ENCODE results near the gene MRFAP1L1.
"Not testable (repeated sequence)": the region's sequence is repeated elsewhere in the genome, so short reads cannot be mapped to it uniquely, and the experiment has no call there.

Gene MRFAP1L1

DNA sequence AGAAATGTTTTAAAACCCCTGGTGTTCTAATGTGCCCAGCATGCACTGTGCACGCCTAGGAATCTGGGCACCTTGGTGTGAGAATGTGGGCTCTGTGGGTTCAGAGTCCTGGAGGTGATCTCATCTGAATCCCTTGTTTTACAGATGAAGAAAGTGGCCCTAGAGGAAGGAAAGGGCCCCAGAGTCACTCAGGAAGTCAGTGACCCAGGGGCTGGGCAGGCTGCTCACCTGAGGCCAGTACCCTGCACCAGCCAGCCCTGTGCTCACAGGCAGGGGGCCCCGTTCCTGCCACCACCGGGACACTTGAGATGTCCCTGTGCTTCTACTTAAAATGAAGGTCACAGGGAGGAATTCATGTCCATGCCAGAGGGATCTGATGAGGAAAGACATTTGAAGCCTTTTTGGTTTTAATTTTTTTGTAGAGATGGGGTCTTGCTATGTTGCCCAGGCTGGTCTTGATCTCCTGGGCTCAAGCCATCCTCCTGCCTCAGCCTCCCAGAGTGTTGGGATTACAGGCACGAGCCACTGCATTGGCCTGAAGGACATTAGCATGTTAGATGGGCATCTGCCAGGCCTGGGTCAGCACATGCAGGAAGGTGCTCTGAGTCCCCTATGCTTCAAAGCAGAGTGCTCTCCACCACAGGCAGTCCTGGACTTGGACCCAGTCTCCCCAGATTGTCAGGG lies 23.4 kb downstream of the MRFAP1L1 start:
- peaks cover 24% of the 10 kb centered on the region for H3K4me1 ChIP-seq (ENCODE audit: control insufficient read depth, insufficient read depth, low read length)
- H3K4me3 ChIP-seq (ENCODE audit: low read depth, low read length): no peak overlapping the region
- no peak overlapping the region for H3K27ac ChIP-seq (ENCODE audit: low read depth, low read length)
- no peaks in the 10 kb centered on the region for H3K27me3 ChIP-seq (ENCODE audit: control insufficient read depth, insufficient read depth, low read length)
- no peaks in the 10 kb centered on the region for H3K36me3 ChIP-seq (ENCODE audit: control insufficient read depth, insufficient read depth, low read length)
- peaks cover 12% of the 10 kb centered on the region for H3K9me3 ChIP-seq (ENCODE audit: control insufficient read depth, insufficient read depth, low read depth, low read length)
- no peak overlapping the region for H3K9ac ChIP-seq (ENCODE audit: low read length)

DNA sequence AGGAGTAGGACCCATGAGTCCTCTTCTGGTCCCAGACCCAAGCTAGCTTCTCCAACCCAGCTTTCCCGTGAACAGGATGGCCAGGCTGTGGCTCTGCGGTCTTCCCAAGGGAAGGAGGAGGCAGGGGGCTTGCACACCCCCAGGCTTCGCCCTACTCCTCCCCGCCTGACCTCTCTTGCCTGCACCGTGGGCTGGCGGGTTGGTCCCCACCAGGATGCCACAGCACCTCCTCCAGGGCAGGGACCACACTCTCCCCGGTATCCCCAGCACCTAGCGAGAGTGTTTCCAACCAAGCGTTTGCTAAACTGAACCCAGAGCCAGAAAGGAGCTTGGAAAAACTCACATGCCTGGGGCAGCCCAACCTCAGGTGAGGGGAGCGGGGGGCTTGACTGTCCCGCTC lies 25.0 kb downstream of the MRFAP1L1 start:
- Histone ChIP-seq H3K36me3 (ENCODE audit: control insufficient read depth, insufficient read depth, low read length) (no peaks in the 10 kb centered on the region), H3K4me1 (ENCODE audit: control insufficient read depth, insufficient read depth, low read length) (peaks cover 16% of the 10 kb centered on the region), H3K27me3 (ENCODE audit: control insufficient read depth, insufficient read depth, low read length) (no peaks in the 10 kb centered on the region), H3K9ac (ENCODE audit: low read length) (no peak overlapping the region), H3K4me3 (ENCODE audit: low read depth, low read length) (no peak overlapping the region), H3K27ac (ENCODE audit: low read depth, low read length) (no peak overlapping the region), H3K9me3 (ENCODE audit: control insufficient read depth, insufficient read depth, low read depth, low read length) (peaks cover 12% of the 10 kb centered on the region)

GRCh38 chr4:6682862-6683590 lies 26.6 kb downstream of the MRFAP1L1 start:
- no peak overlapping the region for H3K9ac ChIP-seq (ENCODE audit: low read length)
- no peak overlapping the region for H3K27ac ChIP-seq (ENCODE audit: low read depth, low read length)
- no peaks in the 10 kb centered on the region for H3K4me1 ChIP-seq (ENCODE audit: control insufficient read depth, insufficient read depth, low read length)
- H3K4me3 ChIP-seq (ENCODE audit: low read depth, low read length): no peak overlapping the region
- peaks cover 12% of the 10 kb centered on the region for H3K9me3 ChIP-seq (ENCODE audit: control insufficient read depth, insufficient read depth, low read depth, low read length)
- no peaks in the 10 kb centered on the region for H3K27me3 ChIP-seq (ENCODE audit: control insufficient read depth, insufficient read depth, low read length)
- no peaks in the 10 kb centered on the region for H3K36me3 ChIP-seq (ENCODE audit: control insufficient read depth, insufficient read depth, low read length)

- H3K9ac ChIP-seq (ENCODE audit: low read length): no peak overlapping the region
- no peak overlapping the region for H3K27ac ChIP-seq (ENCODE audit: low read depth, low read length)
- no peaks in the 10 kb centered on the region for H3K27me3 ChIP-seq (ENCODE audit: control insufficient read depth, insufficient read depth, low read length)
- no peak overlapping the region for H3K4me3 ChIP-seq (ENCODE audit: low read depth, low read length)
- 0 out of 2 replicates have a peak, but pooled peaks cover 3% of the 10 kb centered on the region for H3K4me1 ChIP-seq (ENCODE audit: control insufficient read depth, insufficient read depth, low read length)
- no peaks in the 10 kb centered on the region for H3K9me3 ChIP-seq (ENCODE audit: control insufficient read depth, insufficient read depth, low read depth, low read length)
- H3K36me3 ChIP-seq (ENCODE audit: control insufficient read depth, insufficient read depth, low read length): peaks cover 11% of the 10 kb centered on the region
These were observed 28.5 kb downstream of the MRFAP1L1 start for GRCh38 chr4:6681191-6681590.

DNA sequence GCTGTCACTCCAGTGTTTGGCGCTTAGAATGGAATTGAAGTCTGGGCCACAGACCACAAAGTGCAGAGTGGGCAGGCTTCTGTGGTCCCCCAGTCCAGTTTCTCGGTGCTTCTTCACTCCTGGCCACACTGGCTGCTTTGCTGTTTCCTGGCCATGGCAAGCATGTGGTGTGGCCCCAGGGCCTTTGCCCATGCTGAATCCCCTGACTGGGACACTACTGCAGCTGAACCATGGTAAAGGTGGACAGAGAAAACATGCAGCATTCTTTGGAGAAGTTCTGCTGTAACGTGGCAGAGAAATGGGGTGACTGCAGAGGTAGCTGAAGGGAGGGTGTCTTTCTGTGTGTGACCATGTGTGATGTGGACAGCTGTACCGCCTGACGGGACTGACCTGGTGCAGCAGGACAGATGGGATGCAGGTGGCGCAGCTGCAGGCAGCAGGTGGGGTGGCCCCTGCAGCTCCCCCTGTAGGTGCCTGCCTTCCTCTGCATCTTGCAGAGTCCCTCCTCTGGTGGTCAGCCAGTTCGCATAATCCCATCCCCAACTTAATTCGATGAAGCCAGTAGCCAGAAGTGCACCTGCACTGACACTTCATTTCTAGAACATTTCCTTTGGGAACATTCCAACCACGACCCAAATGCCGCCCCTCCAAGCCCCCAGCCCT lies 29.2 kb downstream of the MRFAP1L1 start:
- H3K4me1 ChIP-seq (ENCODE audit: control insufficient read depth, insufficient read depth, low read length): peaks cover 8% of the 10 kb centered on the region
- no peak overlapping the region for H3K27ac ChIP-seq (ENCODE audit: low read depth, low read length)
- peaks cover 18% of the 10 kb centered on the region for H3K36me3 ChIP-seq (ENCODE audit: control insufficient read depth, insufficient read depth, low read length)
- no peaks in the 10 kb centered on the region for H3K9me3 ChIP-seq (ENCODE audit: control insufficient read depth, insufficient read depth, low read depth, low read length)
- no peak overlapping the region for H3K4me3 ChIP-seq (ENCODE audit: low read depth, low read length)
- no peak overlapping the region for H3K9ac ChIP-seq (ENCODE audit: low read length)
- H3K27me3 ChIP-seq (ENCODE audit: control insufficient read depth, insufficient read depth, low read length): no peaks in the 10 kb centered on the region

DNA sequence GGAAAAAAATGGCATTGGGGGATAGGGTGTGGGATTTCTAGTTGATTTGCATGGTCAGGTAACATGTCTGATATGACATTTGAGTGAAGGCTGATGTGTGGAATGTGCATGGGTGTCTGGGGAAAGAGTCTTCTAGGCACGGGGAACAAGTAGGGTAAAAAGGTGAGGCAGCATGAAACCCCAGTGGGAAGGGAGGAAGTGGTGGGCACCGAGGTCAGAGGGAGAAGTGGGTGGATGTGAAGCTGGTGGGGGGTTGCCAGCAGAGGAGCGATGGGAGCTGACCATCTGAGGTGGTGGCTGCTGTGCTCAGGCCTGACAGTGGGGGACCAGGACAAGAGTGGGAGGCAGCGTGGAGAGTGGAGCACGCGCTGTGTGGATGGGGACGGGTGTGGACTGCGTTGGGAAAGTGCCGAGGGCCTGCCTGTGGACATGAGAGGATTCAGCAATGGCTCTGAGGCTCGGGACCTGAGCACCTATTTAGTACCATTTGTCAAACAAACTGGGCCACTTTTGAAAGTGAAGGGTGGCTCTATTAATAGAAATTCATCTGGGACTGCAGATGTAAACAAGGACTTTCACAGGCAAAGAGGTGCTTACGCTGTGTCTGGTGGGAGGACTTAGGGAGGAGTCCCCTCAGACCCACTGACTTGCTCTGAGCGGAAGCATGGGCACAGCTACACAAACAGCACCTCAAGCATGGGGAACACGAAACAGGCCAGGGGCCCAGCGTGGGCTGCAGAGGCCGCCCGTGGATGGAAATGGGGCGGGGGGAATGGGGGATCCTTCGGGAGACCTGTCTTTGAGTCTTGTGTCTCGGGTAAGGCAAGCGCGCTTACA lies 32.7 kb downstream of the MRFAP1L1 start:
- H3K27me3 ChIP-seq (ENCODE audit: control insufficient read depth, insufficient read depth, low read length): no peaks in the 10 kb centered on the region
- H3K27ac ChIP-seq (ENCODE audit: low read depth, low read length): no peak overlapping the region
- H3K9me3 ChIP-seq (ENCODE audit: control insufficient read depth, insufficient read depth, low read depth, low read length): no peaks in the 10 kb centered on the region; the same call in 1 of the 2 replicates
- H3K4me3 ChIP-seq (ENCODE audit: low read depth, low read length): peak overlapping the region; percentile 7; the same call in 1 of the 2 replicates
- H3K9ac ChIP-seq (ENCODE audit: low read length): peak overlapping the region; percentile 18
- H3K4me1 ChIP-seq (ENCODE audit: control insufficient read depth, insufficient read depth, low read length): peaks cover 15% of the 10 kb centered on the region
- peaks cover 22% of the 10 kb centered on the region for H3K36me3 ChIP-seq (ENCODE audit: control insufficient read depth, insufficient read depth, low read length)

GRCh38 chr4:6674500-6675149 lies 35.0 kb downstream of the MRFAP1L1 start:
- H3K4me3 ChIP-seq (ENCODE audit: low read depth, low read length): peak overlapping the region; percentile 68
- peaks cover 15% of the 10 kb centered on the region for H3K4me1 ChIP-seq (ENCODE audit: control insufficient read depth, insufficient read depth, low read length)
- H3K27me3 ChIP-seq (ENCODE audit: control insufficient read depth, insufficient read depth, low read length): no peaks in the 10 kb centered on the region
- peak overlapping the region; percentile 20; the same call in 1 of the 2 replicates for H3K27ac ChIP-seq (ENCODE audit: low read depth, low read length)
- H3K9ac ChIP-seq (ENCODE audit: low read length): peak overlapping the region; percentile 80
- peaks cover 22% of the 10 kb centered on the region for H3K36me3 ChIP-seq (ENCODE audit: control insufficient read depth, insufficient read depth, low read length)
- no peaks in the 10 kb centered on the region; the same call in 1 of the 2 replicates for H3K9me3 ChIP-seq (ENCODE audit: control insufficient read depth, insufficient read depth, low read depth, low read length)

DNA sequence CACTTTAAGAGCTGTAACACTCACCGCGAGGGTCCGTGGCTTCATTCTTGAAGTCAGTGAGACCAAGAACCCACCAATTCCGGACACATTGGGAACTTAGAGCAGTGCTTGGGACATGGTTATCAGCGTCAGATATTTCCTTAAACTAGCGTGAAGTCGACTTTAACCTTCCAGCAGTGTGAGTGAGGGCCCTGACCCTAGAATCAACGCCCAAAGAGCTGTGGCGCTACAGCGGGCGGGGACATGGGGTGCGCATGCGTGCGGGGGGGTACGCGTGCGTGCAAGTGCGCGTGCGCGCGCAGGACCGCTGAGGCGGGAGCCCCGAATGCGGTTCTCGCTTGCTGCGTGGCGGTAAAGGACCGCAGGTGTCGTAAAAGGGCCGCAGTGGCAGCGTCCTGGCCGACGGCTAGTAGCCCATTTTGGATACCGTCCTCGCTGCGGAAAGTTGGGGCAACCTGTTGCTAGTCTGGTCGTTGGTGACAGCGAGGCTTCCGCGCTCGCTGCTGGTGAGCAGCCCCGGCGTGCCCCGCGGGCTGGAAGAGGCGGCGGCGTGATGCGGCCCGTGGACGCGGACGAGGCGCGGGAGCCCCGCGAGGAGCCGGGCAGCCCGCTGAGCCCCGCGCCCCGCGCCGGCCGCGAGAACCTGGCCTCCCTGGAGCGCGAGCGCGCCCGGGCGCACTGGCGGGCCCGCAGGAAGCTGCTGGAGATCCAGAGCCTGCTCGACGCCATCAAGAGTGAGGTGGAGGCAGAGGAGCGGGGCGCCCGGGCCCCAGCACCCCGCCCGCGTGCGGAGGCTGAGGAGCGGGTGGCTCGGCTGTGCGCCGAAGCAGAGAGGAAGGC lies 35.8 kb downstream of the MRFAP1L1 start:
- Histone ChIP-seq H3K4me3 (ENCODE audit: low read depth, low read length) (peak overlapping the region; percentile 68), H3K36me3 (ENCODE audit: control insufficient read depth, insufficient read depth, low read length) (peaks cover 22% of the 10 kb centered on the region), H3K9me3 (ENCODE audit: control insufficient read depth, insufficient read depth, low read depth, low read length) (no peaks in the 10 kb centered on the region; the same call in 1 of the 2 replicates), H3K27me3 (ENCODE audit: control insufficient read depth, insufficient read depth, low read length) (no peaks in the 10 kb centered on the region), H3K4me1 (ENCODE audit: control insufficient read depth, insufficient read depth, low read length) (peaks cover 15% of the 10 kb centered on the region), H3K27ac (ENCODE audit: low read depth, low read length) (peak overlapping the region; percentile 20; the same call in 1 of the 2 replicates), H3K9ac (ENCODE audit: low read length) (peak overlapping the region; percentile 80)

DNA sequence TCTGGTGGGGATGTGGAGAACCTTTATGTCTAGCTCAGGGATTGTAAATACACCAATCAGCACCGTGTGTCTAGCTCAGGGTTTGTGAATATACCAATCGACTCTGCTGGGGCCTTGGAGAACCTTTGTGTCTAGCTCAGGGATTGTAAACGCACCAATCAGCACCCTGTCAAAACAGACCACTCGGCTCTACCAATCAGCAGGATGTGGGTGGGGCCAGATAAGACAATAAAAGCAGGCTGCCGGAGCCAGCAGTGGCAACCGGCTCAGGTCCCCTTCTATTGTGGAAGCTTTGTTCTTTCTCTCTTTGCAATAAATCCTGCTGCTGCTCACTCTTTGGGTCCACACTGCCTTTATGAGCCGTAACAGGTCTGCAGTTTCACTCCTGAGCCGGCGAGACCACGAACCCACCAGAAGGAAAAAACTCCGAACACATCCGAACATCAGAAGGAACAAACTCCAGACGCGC lies 36.4 kb downstream of the MRFAP1L1 start:
- not testable (repeated sequence) for H3K27ac ChIP-seq (ENCODE audit: low read depth, low read length); H3K9me3 ChIP-seq (ENCODE audit: control insufficient read depth, insufficient read depth, low read depth, low read length); H3K27me3 ChIP-seq (ENCODE audit: control insufficient read depth, insufficient read depth, low read length)
- peaks cover 15% of the 10 kb centered on the region for H3K4me1 ChIP-seq (ENCODE audit: control insufficient read depth, insufficient read depth, low read length)
- H3K9ac ChIP-seq (ENCODE audit: low read length): peak overlapping the region; percentile 57
- H3K4me3 ChIP-seq (ENCODE audit: low read depth, low read length): peak overlapping the region; percentile 68
- H3K36me3 ChIP-seq (ENCODE audit: control insufficient read depth, insufficient read depth, low read length): peaks cover 22% of the 10 kb centered on the region
